ENCODE data around the gene GNAT1. TPM values are rescaled to one million over a fixed set of nuclear protein-coding genes. Genes with fewer than 3 reads are reported as not detected.
A peak's percentile ranks its signal among the peaks of the same experiment; 100 is the strongest.

Gene GNAT1
- total RNA-seq, 4 donors from 2014 or later = 1.3 TPM; not detected in 3

- no peak for DNase-seq (ENCODE audit: low spot score)
- ATAC-seq (ENCODE audit: low FRiP score) = no peak
- TF ChIP-seq CTCF (IDR thresholded peaks at IDR 0.05) = no peak
Measured at GRCh38 chr3:50236484-50237132, 45.2 kb downstream of the GNAT1 start.

DNA sequence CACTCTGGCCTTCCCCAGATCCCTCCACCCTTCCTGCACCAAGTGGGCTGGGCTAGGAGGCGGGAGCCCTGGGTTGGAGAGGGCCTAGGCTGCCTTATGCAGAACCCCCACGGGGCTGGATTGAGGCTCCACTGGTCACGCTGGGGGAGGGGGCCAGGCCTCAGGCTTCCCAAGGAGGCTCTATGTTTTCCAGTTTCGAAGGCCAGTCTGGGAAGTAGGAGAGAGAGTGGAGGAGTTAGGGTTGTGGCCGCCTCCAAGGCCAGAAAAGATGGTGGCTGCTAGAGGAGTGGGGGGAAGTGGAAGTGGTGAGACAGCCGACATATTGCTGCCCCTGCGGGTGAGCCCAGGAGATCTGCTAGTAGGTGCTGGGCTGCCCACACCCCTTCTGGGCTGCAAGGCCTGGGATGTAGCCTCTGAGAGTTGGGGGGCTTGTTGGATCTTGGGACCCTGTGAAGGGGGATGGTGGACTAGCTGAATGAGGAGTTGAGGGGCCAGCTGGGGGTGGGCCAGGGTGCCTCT is 45.8 kb downstream of the GNAT1 start:
- TF ChIP-seq CTCF (IDR thresholded peaks at IDR 0.05) = no peak
- ATAC-seq (ENCODE audit: low FRiP score) (no peak), DNase-seq (ENCODE audit: low spot score) (no peak)

- DNase-seq (ENCODE audit: low spot score) (no peak), ATAC-seq (ENCODE audit: low FRiP score) (peak; percentile 35)
- no peak for TF ChIP-seq CTCF (IDR thresholded peaks at IDR 0.05)
Measured at GRCh38 chr3:50237754-50238548, 46.5 kb downstream of the GNAT1 start.

GRCh38 chr3:50238549-50239026 is 47.2 kb downstream of the GNAT1 start:
- DNase-seq (ENCODE audit: low spot score) (no peak), ATAC-seq (ENCODE audit: low FRiP score) (no peak)
- no peak for TF ChIP-seq CTCF (IDR thresholded peaks at IDR 0.05)

DNA sequence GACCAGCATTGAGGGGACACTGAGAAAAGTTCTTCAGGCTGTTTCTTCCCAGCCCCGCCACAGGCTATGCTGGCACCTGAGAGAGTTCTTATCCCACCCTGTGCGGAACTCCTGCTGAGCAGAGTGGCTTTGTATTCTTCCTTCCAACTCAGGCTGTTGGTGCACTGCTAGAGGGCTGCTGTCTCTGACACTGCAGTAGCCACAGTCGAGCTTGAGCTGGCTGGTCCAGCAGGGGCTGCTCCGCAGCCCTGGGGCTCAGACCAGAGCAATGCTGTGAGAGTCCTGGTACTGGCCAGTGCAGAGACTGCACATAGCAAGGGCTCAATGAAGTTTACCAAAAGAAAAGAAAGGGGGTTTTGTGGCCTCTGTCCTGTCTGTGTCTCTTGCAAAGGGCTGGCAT is 48.2 kb downstream of the GNAT1 start:
- TF ChIP-seq CTCF (IDR thresholded peaks at IDR 0.05) = no peak
- ATAC-seq (ENCODE audit: low FRiP score) = no peak
- no peak for DNase-seq (ENCODE audit: low spot score)

DNA sequence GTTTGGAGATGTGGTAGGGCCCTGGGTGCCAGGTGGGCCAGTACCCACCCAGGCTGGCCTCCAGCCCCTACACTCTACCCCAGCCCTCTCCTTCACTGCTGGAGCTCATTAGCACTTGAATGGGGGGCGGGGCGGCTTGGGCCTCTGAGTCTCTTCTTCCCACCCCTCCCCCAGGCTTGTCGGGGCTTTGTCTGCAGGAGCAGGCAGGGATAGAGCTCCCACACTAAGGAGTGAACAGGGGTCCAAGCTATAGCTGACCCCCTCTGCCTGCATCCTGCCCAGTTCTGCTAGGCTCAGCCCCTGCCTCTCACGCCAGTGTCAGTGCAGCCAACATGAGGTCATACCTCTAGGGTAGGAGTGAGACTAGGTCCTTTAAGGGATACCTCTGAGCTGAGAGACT is 49.8 kb downstream of the GNAT1 start:
- no peak for DNase-seq (ENCODE audit: low spot score)

More for the DNA sequence above, 49.8 kb downstream of the GNAT1 start:
- no peak for ATAC-seq (ENCODE audit: low FRiP score)
- TF ChIP-seq CTCF (IDR thresholded peaks at IDR 0.05) = no peak
